B cell (primary cell): ENCODE results near the gene FIG4. TPM values are rescaled to one million over a fixed set of nuclear protein-coding genes. Genes with fewer than 3 reads are reported as not detected.

ENCODE experiments used
- ATAC-seq: fragments of 200-7000 bp; cut with Tn5 transposase; one replicate; pipeline ENCODE4 v1.10.0; 2021; ENCODE audit warnings: low read depth, mild to moderate bottlenecking, moderate number of reproducible peaks, moderate library complexity
- CTCF ChIA-PET: fragments of 350-600 bp; sonication (Branson Sonifier 250); formaldehyde crosslinking; loops from one replicate; lab custom pipeline; 2021; ENCODE audit warnings: antibody characterized with exemption, inconsistent platforms; lab: Charles Lee
- POLR2A ChIA-PET: fragments of 350-600 bp; sonication (Branson Sonifier 250); formaldehyde crosslinking; loops from one replicate; lab custom pipeline; 2021; ENCODE audit warnings: antibody characterized with exemption; lab: Charles Lee
- DNase-seq: peaks from one replicate; pipeline ENCODE4 v3.0.0; 2013
- H2AFZ ChIP-seq: 2 replicates; pipeline ENCODE4 v1.6.1; 2012; ENCODE audit warnings: mild to moderate bottlenecking, low read depth, low read length; ENCODE audit not compliant: insufficient read depth, poor library complexity, severe bottlenecking
- H3K27ac ChIP-seq, 2 donors: 1 replicate in 1 of 2; 2 replicates in 1 of 2; pipeline ENCODE4 v1.5.1; 2012 to 2013; ENCODE audit warnings: low read length in 2 of 2, mild to moderate bottlenecking in 2 of 2, moderate library complexity in 1 of 2
- H3K27me3 ChIP-seq, 4 experiments: fragments of 200-600 bp in 1 of 4; sonication (generic) in 1 of 4; replicated peaks in 1 of 4; 1 replicate in 2 of 4; 2 replicates in 2 of 4; pipeline versions ENCODE4 v1.6.1 to v1.7.0; 2013 to 2016; ENCODE audit warnings: low read length in 3 of 4, mild to moderate bottlenecking in 2 of 4, mixed read lengths in 1 of 4, moderate library complexity in 1 of 4; ENCODE audit not compliant: insufficient read depth in 4 of 4, control insufficient read depth in 3 of 4; ENCODE audit errors: control extremely low read depth in 1 of 4
- H3K36me3 ChIP-seq, 2 experiments: replicated peaks in 1 of 2; 1 replicate in 1 of 2; 2 replicates in 1 of 2; pipeline versions ENCODE4 v1.6.1 to v1.7.1; 2013; ENCODE audit warnings: low read length in 1 of 2; ENCODE audit not compliant: insufficient read depth in 2 of 2, control insufficient read depth in 1 of 2; ENCODE audit errors: control extremely low read depth in 1 of 2, extremely low read depth in 1 of 2
- H3K4me1 ChIP-seq, 2 donors: fragments of 200-600 bp in 1 of 2; sonication (generic) in 1 of 2; 1 replicate in 1 of 2; 2 replicates in 1 of 2; pipeline versions ENCODE4 v1.5.1 to v1.6.1; 2013 to 2017; ENCODE audit warnings: low read length in 2 of 2; ENCODE audit not compliant: control insufficient read depth in 2 of 2, insufficient read depth in 2 of 2
- H3K4me2 ChIP-seq: replicated peaks from 2 replicates; pipeline ENCODE3; 2012; ENCODE audit warnings: mild to moderate bottlenecking, low read depth, low read length; ENCODE audit not compliant: poor library complexity, severe bottlenecking
- H3K4me3 ChIP-seq, 5 experiments: fragments of 200-600 bp in 1 of 5; sonication (generic) in 1 of 5; 1 replicate in 3 of 5; 2 replicates in 2 of 5; pipeline versions ENCODE4 v1.5.1 to v1.7.0; 2011 to 2016; ENCODE audit warnings: low read length in 4 of 5, mild to moderate bottlenecking in 4 of 5, low read depth in 2 of 5, control low read depth in 1 of 5, moderate library complexity in 1 of 5; ENCODE audit not compliant: insufficient read depth in 1 of 5; ENCODE audit errors: control extremely low read depth in 1 of 5, extremely low read depth in 1 of 5
- H3K79me2 ChIP-seq: fragments of 200-600 bp; sonication (generic); one replicate; pipeline ENCODE4 v1.6.0; 2016; ENCODE audit warnings: low read length; ENCODE audit not compliant: control insufficient read depth, insufficient read depth
- H3K9ac ChIP-seq: fragments of 200-600 bp; sonication (generic); 2 replicates; pipeline ENCODE4 v1.6.1; 2017; ENCODE audit warnings: mild to moderate bottlenecking, low read length, moderate library complexity
- H3K9me3 ChIP-seq, 3 donors: one replicate each; pipeline versions ENCODE4 v1.6.1 to v1.7.1; 2013; ENCODE audit warnings: low read length in 2 of 3; ENCODE audit not compliant: control insufficient read depth in 2 of 3, insufficient read depth in 1 of 3; ENCODE audit errors: control extremely low read depth in 1 of 3
- H4K20me1 ChIP-seq: 2 replicates; pipeline ENCODE4 v1.6.0; 2012; ENCODE audit warnings: mild to moderate bottlenecking, low read length; ENCODE audit not compliant: insufficient read depth, control insufficient read depth, poor library complexity, severe bottlenecking
- H3K27ac Mint-ChIP-seq: one replicate; pipeline ENCODE4 v1.8.0; 2021; ENCODE audit warnings: mixed read lengths
- H3K27me3 Mint-ChIP-seq: one replicate; pipeline ENCODE4 v1.8.0; 2021; ENCODE audit warnings: mixed read lengths
- H3K4me1 Mint-ChIP-seq: one replicate; pipeline ENCODE4 v1.8.0; 2021; ENCODE audit warnings: mixed read lengths
- H3K4me3 Mint-ChIP-seq: one replicate; pipeline ENCODE4 v1.8.0; 2021; ENCODE audit warnings: mixed read lengths
- H3K9me3 Mint-ChIP-seq: one replicate; pipeline ENCODE4 v1.8.0; 2022; ENCODE audit warnings: mixed read lengths; ENCODE audit not compliant: insufficient read depth
- CTCF ChIP-seq: fragments of 200-600 bp; IDR thresholded peaks from one replicate; pipeline ENCODE4 v1.8.0; 2022; ENCODE audit warnings: antibody characterized with exemption, mild to moderate bottlenecking
- EZH2 ChIP-seq: IDR thresholded peaks from 2 replicates; pipeline ENCODE4 v1.6.1; 2012; ENCODE audit warnings: borderline replicate concordance, low read depth, mild to moderate bottlenecking, moderate library complexity, low read length; ENCODE audit not compliant: insufficient read depth, poor library complexity, severe bottlenecking
- WGBS: methylation state at CpG from one replicate; pipeline ENCODE4 v1.1.5; 2013; ENCODE audit warnings: missing lambda C conversion rate; ENCODE audit not compliant: insufficient coverage; 5-methylcytosine and 5-hydroxymethylcytosine counted together
- intact Hi-C: fragments of 100-400 bp; cut with micrococcal nuclease; formaldehyde crosslinking; loops from one replicate; pipeline ENCODE4 v1.10.0; 2022
- polyA plus RNA-seq: library from polyadenylated mRNA; depleted of rRNA; stranded (reverse); fragments of >200 nt; gene quantifications from 2 replicates; pipeline ENCODE4 v1.2.3, GENCODE V29; 2012
- total RNA-seq, 2 donors: library from RNA; stranded (reverse); fragments of 120-200 nt in 1 of 2; gene quantifications; 1 replicate in 1 of 2; 2 replicates in 1 of 2; pipeline versions ENCODE4 v1.2.3 to v1.2.4, GENCODE V29; 2013 to 2022

The FIG4 gene
- total and polyA plus RNA-seq, 2 donors (not counting 1 experiment from before 2014, with no cell fraction given), result 28.2 to 31.5 TPM

GRCh38 chr6:109782491-109782999 is 91.4 kb downstream of the FIG4 start:
- Histone ChIP-seq H3K9ac (no peak overlapping the region), H4K20me1 (no peaks in the 10 kb centered on the region), H3K4me1 (no peaks in the 10 kb centered on the region), H3K79me2 (no peaks in the 10 kb centered on the region), H3K36me3 (peaks cover 0 to 24% of the 10 kb centered on the region in 2 experiments), H3K9me3 (no peaks in the 10 kb centered on the region), H3K27me3 (no peaks in the 10 kb centered on the region), H3K27ac (no peak overlapping the region), H3K4me3 (no peak overlapping the region), H3K4me2 (no peak overlapping the region), H2AFZ (no peak overlapping the region)
- TF ChIP-seq CTCF, result no peak
- no peak for TF ChIP-seq EZH2
- no peaks in the 10 kb centered on the region for H3K27me3 Mint-ChIP-seq
- no peaks in the 10 kb centered on the region for H3K9me3 Mint-ChIP-seq
- no CpG with 5 or more reads among the region's 2 CpGs for WGBS
- ATAC-seq (no peak), DNase-seq (no peak)
- H3K4me1 Mint-ChIP-seq, result peaks cover 9% of the 10 kb centered on the region
- H3K4me3 Mint-ChIP-seq, result no peak overlapping the region
- H3K27ac Mint-ChIP-seq, result no peak overlapping the region
- CTCF ChIA-PET, result interaction anchor here (1.7 to 3.5 kb wide), 3 partner anchors 10 to 257 kb away, joined by 7 to 16 read pairs (median 9); no protein-coding TSS in a partner anchor
- intact Hi-C loops, result loop anchor here (2.0 kb wide), 1 partner anchor 78 kb away; no protein-coding TSS in a partner anchor
- POLR2A ChIA-PET, result no interaction called here

GRCh38 chr6:109783250-109783986 is 92.3 kb downstream of the FIG4 start:
- intact Hi-C loops, result loop anchor here (2.0 kb wide), 1 partner anchor 79 kb away; no protein-coding TSS in a partner anchor
- Histone ChIP-seq H3K27me3 (no peaks in the 10 kb centered on the region), H3K4me1 (no peaks in the 10 kb centered on the region), H3K79me2 (no peaks in the 10 kb centered on the region), H3K9ac (no peak overlapping the region), H3K9me3 (no peaks in the 10 kb centered on the region), H2AFZ (no peak overlapping the region), H4K20me1 (no peaks in the 10 kb centered on the region), H3K4me3 (no peak overlapping the region), H3K36me3 (peaks cover 3 to 32% of the 10 kb centered on the region in 2 experiments), H3K4me2 (no peak overlapping the region), H3K27ac (no peak overlapping the region)
- ChIA-PET POLR2A (no interaction called here), CTCF (interaction anchor here (1.8 to 3.5 kb wide), 2 partner anchors 78 to 256 kb away, joined by 9 to 16 read pairs; no protein-coding TSS in a partner anchor)
- WGBS, result no CpG with 5 or more reads among the region's 4 CpGs
- Mint-ChIP-seq H3K9me3 (no peaks in the 10 kb centered on the region), H3K27me3 (no peaks in the 10 kb centered on the region), H3K4me1 (peaks cover 9% of the 10 kb centered on the region), H3K27ac (no peak overlapping the region), H3K4me3 (no peak overlapping the region)
- DNase-seq (peak; percentile 22), ATAC-seq (no peak)
- TF ChIP-seq CTCF (peak; percentile 34), EZH2 (no peak)
